Spleen (tissue), 7 donors: ENCODE data around the gene CASP10.

Source experiments
- POLR2A ChIP-seq, 3 donors: fragments of 450-650 bp; IDR thresholded peaks; one replicate each; pipeline ENCODE4 v1.5.1; 2017; ENCODE audit warnings: antibody characterized with exemption in 3 of 3, mild to moderate bottlenecking in 1 of 3
- POLR2AphosphoS5 ChIP-seq, 3 donors: sonication (generic); formaldehyde crosslinking; IDR thresholded peaks; one replicate each; pipeline ENCODE4 v1.5.1; 2017; ENCODE audit warnings: antibody characterized with exemption in 3 of 3
- TF ChIP-seq, protein P1 (sequence below), 11 experiments: fragments of 200-600 bp in 7 of 11; fragments of 450-650 bp in 4 of 11; sonication (generic) in 4 of 11; IDR thresholded peaks in 8 of 11; conservative IDR thresholded peaks in 3 of 11; 1 replicate in 7 of 11; 2 replicates in 4 of 11; pipeline versions ENCODE4 v1.4.0 to v1.8.0; 2016 to 2021; ENCODE audit warnings: antibody characterized with exemption in 11 of 11, inconsistent platforms in 4 of 11, mild to moderate bottlenecking in 1 of 11
- donor health status: DM: no; HTN: no; CAD: no; lungs with moderate emphysema.
- donor health status: DM: no; HTN: no; CAD: no.
- donor health status: DM: no; HTN: no; CAD: no.

DNA sequence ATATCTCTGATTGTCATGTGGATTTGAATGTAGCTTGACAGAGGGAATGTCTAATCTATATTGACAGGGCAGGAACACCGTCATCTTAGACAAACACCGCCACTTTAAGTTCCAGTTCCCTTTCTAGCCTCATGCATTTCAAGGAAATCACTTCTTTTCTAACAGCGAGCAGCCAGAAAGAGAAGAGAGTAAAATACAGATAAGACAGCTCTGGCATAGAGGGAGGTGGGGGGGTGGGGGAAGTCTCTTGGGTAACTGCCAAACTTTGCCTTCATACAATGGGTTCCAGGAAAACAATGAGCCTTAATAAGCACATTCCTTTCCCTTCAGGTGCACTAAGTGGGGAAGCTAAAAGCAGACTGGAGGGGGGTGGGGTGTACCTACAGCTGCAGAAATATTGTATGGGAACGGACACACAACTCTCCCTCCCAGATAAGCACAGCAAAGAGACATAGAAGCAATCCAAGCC is 37.2 kb downstream of the CASP10 start:
- TF ChIP-seq, protein P1, sequence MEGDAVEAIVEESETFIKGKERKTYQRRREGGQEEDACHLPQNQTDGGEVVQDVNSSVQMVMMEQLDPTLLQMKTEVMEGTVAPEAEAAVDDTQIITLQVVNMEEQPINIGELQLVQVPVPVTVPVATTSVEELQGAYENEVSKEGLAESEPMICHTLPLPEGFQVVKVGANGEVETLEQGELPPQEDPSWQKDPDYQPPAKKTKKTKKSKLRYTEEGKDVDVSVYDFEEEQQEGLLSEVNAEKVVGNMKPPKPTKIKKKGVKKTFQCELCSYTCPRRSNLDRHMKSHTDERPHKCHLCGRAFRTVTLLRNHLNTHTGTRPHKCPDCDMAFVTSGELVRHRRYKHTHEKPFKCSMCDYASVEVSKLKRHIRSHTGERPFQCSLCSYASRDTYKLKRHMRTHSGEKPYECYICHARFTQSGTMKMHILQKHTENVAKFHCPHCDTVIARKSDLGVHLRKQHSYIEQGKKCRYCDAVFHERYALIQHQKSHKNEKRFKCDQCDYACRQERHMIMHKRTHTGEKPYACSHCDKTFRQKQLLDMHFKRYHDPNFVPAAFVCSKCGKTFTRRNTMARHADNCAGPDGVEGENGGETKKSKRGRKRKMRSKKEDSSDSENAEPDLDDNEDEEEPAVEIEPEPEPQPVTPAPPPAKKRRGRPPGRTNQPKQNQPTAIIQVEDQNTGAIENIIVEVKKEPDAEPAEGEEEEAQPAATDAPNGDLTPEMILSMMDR (IDR thresholded peaks at IDR 0.05 in 8 of 11, conservative IDR thresholded peaks at IDR 0.05 in 3 of 11), result no peak
- TF ChIP-seq POLR2AphosphoS5 (IDR thresholded peaks at IDR 0.05) (no peak), POLR2A (IDR thresholded peaks at IDR 0.05) (no peak)
